HG03066 (cell line): ENCODE data around the gene ZNF326.
A peak's percentile ranks its signal among the peaks of the same experiment; 100 is the strongest.
"Not testable (repeated sequence)": the region's sequence is repeated elsewhere in the genome, so short reads cannot be mapped to it uniquely, and the experiment has no call there.

Experiments used
- ATAC-seq: cut with Tn5 transposase; IDR thresholded peaks from one replicate; pipeline ENCODE4 v1.9.1; 2021; ENCODE audit warnings: low read depth; ENCODE audit not compliant: unreplicated experiment

Gene ZNF326

GRCh38 chr1:89995598-89996449 is 914 bp downstream of the ZNF326 start:
- no peak for ATAC-seq

DNA sequence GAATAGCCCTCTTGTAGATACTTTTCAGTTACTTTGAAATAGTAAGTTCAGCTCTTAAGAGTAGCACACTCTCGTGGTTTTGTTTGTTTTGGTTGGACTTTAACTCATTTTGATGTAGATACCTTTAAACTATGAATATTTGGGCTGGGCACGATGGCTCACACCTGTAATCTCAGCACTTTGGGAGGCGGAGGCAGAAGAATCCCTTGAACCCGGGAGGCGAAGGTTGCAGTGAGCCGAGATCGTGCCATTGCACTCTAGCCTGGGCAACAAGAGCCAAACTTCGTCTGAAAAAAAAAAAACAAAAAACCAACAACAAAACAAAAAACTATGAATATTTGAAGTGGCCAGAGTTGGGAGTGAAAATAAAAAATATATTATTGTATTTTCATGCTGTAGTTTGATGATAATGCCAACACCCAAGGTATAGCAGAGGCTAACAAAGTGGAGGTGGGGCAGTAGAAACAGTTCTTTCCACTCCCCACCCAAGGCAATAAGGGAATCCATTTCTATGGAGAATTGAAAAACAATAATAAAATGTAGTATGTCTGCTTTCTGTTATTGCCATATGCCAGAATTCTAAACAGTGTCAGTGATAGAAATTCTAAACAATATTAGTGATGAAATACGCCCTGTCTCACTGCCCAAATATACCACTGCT is 1.7 kb downstream of the ZNF326 start:
- no peak for ATAC-seq

DNA sequence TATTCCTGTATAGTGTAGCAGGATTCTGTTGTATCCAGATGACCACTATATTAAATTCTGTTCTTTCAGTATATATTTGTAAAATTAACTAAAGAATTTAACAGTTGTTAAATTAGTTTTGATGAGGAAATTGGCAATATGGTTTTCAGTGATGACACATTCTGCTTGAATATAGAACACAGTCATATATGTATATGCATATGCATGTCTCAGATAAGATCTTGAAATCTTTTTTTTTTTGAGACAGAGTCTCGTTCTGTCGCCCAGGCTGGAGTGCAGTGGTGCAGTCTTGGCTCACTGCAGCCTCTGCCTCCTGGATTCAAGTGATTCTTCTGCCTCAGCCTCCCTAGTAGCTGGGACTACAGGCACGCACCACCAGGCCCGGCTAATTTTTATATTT is 2.2 kb downstream of the ZNF326 start:
- not testable (repeated sequence) for ATAC-seq

GRCh38 chr1:89998306-89998705 is 3.4 kb downstream of the ZNF326 start:
- no peak for ATAC-seq

- ATAC-seq = no peak
These were observed 4.3 kb downstream of the ZNF326 start for GRCh38 chr1:89999208-89999607.

DNA sequence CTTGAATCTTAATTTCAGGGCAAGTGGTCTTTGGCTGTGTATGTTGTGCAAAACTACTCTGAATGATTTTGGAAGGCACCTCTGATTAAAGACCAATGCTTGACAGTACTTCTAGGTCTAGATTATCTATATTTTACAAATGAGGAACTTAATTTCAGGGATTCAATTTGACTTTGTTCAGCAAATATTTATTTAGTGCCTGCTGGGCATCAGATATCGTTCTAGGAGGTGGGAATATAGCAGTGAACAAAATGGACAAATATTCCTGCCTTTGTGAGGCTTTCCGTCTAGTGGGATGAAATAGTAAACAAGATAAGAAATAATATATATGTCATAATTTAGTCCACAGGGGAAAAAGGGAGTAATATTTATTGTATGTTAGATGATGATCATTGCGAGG is 4.7 kb downstream of the ZNF326 start:
- no peak for ATAC-seq

DNA sequence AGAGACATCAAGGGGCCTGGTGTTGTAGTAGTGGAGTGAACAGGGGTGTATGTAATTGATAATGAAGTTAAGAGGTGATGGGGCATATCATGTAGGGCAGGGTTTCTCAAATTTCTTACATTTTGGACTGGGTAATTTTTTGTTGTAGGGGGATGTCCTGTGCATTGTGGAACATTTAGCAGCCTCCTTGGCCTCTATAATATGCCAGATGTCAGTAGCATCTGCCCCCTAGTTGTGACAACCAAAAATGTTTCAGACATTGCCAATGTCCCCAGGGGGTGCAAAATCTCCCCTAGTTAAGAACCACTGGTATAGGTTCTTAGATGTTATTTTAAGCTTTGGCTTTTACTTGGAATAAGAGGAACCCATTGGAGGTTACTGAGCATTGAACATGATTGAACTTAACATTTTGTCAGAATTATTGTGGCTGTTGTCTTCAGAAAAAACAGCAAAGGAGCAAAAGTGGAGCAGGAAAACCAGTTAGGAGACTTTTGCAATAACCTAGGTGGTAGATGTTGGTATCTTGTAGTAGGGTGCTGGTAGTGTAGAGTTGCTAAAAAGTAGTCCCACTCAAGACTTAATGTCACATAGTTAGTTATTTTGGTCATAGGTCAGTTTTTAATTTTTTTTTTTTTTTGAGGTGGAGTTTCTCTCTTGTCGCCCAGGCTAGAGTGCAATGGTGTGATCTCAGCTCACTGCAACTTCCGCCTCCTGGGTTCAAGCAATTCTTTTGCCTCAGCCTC is 6.2 kb downstream of the ZNF326 start:
- no peak for ATAC-seq

DNA sequence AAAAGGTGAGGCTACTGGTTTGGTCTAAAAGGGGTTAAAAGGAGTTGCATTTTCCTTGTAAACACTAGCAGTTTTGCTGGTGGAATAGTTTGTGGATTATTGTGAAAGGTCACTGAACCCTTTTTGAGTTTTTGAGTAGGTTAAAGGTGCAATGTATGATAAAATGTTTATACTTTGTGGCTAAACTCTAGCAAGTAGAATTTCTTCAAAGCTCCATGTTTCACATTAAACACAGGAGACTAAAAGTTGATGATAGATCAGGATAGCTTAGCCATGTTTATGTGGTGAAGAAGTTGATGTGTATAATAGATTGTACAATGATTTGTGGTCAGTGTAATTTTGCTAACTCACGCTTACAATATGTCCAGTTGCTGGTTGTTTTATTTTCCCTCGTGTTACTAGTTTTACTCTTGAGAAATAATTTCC is 13.1 kb downstream of the ZNF326 start:
- no peak for ATAC-seq

DNA sequence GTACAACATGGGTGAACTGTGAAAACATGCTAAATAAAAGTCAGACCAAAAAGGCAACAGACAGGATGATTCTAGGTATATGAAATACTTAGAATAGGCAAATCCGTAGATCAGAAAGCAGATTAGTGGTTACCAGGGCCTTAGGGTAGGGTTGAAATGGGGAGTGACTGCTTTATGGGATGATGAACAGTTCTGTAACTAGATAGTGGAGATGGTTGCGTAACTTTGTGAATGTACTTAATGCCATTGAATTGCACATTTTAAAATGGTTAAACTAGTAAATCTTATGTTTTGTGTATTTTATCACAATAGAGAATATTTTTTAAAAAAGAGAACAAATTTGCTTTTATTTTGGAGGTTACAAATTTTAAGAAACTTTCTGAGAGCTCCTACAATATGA is 17.4 kb downstream of the ZNF326 start:
- ATAC-seq = no peak

GRCh38 chr1:90023691-90024090 is 28.8 kb downstream of the ZNF326 start:
- ATAC-seq = no peak

DNA sequence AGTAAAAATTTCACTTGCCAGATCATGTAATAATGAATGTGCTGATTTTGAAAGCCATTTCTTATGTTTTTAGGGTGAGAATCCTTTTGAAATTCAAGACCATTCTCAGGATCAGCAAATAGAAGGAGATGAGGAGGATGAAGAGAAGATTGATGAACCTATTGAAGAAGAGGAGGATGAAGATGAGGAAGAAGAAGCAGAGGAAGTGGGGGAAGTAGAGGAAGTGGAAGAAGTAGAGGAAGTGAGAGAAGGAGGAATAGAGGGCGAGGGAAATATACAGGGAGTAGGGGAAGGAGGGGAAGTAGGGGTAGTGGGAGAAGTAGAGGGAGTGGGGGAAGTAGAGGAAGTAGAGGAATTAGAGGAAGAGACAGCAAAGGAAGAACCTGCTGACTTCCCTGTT is 32.4 kb downstream of the ZNF326 start:
- no peak for ATAC-seq

DNA sequence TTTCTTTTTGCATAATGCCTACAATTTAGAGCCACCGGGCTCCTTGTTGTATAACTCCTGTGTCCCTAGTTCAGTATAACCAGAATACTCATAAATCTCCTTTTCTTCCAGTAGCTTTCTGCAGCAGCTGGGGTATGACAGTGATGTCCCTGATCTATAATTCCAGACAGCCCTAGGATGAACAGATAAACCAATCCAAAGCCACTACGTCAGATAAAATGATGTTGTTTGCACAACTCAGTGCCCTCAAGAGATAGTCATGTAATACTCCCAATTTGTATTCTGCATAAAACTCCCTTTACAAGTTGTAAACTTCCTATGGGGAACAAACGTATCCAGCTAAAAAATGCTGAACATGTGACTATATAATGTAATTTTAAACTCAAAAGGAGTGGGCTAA is 44.7 kb downstream of the ZNF326 start:
- ATAC-seq = no peak

DNA sequence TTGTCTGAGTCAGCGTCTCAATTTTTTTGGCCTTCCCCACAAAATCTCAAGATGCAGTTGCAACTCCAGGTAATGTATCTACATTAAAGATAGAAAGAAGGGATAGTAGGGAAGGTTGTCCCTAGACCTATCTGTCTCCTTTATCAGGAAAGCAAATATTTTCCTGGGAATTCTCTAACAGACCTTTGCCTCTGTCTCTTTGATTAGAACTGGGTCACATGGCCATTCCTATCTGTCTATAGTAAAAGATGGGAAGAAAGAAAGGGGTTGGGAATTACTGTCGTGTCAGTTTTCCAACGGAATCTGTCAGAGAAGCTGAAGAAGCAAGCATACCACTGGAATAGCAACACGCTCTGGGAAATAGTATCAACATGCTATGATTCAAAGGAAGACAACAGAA is 48.7 kb downstream of the ZNF326 start:
- no peak for ATAC-seq

DNA sequence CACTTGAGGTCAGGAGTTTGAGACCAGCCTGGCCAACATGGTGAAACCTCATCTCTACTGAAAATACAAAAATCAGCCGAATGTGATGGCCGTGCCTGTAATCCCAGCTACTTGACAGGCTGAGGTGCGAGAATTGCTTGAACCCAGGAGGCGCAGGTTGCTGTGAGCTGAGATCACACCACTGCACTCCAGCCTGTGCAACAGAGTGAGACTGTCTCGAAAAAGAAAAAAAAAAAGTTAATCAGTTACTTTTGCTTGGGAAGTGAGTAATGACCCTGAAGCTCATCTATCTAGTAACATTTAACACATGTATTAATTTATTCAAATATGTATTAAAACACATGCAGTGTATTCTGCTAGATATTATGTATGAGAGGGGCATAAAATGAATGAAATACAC is 49.4 kb downstream of the ZNF326 start:
- no peak for ATAC-seq

DNA sequence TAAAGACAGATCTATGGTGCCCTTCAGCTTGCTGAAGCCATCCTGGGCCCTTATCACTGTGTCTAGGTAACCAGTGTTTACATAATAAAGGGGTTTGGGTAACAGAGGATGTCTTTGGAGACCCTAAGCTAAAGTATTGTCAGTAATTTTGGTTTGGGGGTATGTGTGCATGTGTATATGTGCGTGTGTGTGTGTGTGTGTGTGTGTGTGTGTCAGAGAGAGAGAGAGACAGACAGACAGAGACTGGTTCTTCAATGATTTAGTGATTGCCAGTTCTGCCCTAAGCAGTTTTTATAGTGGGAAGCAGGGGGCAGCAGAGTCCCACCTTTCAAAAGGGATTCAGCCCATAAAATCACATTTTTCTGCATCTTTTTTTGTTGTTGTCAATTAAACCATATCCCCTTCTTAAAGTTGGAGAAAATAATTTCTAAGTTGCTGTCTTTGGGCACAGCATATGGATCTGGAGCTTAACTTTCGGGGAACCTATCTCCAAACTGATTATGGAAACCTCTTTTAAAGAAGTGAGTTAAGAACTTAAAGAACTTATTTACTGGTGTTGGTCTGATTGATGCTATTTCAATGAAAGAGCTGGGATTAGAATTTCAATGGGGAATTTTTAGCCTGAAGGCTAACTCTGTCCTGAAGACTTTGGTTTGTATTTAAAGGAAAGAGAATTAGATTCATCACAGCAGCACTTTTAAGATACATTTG is 51.1 kb downstream of the ZNF326 start:
- ATAC-seq = no peak

GRCh38 chr1:90046635-90047034 is 51.7 kb downstream of the ZNF326 start:
- peak; percentile 64 for ATAC-seq

GRCh38 chr1:90048043-90048442 is 53.1 kb downstream of the ZNF326 start:
- ATAC-seq = no peak

DNA sequence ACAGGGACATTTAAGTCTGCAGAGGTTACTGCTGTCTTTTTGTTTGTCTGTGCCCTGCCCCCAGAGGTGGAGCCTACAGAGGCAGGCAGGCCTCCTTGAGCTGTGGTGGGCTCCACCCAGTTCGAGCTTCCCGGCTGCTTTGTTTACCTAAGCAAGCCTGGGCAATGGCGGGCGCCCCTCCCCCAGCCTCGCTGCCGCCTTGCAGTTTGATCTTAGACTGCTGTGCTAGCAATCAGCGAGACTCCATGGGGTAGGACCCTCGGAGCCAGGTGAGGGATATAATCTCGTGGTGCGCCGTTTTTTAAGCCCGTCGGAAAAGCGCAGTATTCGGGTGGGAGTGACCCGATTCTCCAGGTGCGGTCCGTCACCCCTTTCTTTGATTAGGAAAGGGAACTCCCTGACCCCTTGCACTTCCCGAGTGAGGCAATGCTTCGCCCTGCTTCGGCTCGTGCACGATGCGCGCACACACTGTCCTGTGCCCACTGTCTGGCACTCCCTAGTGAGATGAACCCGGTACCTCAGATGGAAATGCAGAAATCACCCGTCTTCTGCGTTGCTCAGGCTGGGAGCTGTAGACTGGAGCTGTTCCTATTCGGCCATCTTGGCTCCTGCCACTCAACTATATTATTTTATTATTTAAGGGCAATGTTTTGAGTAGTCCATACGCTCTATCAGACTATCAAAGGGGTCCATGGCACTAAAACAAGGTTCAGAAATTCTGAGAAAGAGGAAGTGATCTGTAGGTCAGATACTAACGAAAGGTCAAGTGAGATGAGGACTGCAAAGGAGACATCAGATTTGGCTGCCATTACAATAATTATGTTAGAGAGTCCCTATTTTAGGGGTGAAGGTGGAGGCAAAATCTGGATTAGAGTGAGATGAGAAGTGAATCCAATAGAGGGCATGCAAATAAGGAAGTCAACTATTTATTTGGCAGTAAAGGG is 68.1 kb downstream of the ZNF326 start:
- not testable (repeated sequence) for ATAC-seq

DNA sequence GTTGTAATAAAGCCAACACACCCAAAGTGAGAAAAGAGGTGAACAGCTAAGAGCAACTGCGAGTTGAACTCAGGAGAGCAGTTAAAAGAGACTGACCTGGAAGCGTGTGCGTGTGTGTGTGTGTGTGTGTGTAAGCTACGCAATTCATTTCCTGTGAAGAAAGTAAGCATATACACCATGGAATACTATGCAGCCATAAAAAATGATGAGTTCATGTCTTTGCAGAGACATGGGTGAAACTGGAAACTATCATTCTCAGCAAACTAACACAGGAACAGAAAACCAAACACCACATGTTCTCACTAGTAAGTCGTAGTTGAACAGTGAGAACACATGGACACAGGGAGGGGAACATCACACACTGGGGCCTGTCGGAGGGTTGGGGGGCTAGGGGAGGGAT is 69.2 kb downstream of the ZNF326 start:
- not testable (repeated sequence) for ATAC-seq
